HG03469 (cell line): ENCODE results near the gene SPI1.

Source experiments
- ATAC-seq: cut with Tn5 transposase; IDR thresholded peaks from one replicate; pipeline ENCODE4 v1.9.1; 2021; ENCODE audit warnings: mild to moderate bottlenecking, moderate library complexity, moderate number of reproducible peaks; ENCODE audit not compliant: unreplicated experiment

SPI1 gene

DNA sequence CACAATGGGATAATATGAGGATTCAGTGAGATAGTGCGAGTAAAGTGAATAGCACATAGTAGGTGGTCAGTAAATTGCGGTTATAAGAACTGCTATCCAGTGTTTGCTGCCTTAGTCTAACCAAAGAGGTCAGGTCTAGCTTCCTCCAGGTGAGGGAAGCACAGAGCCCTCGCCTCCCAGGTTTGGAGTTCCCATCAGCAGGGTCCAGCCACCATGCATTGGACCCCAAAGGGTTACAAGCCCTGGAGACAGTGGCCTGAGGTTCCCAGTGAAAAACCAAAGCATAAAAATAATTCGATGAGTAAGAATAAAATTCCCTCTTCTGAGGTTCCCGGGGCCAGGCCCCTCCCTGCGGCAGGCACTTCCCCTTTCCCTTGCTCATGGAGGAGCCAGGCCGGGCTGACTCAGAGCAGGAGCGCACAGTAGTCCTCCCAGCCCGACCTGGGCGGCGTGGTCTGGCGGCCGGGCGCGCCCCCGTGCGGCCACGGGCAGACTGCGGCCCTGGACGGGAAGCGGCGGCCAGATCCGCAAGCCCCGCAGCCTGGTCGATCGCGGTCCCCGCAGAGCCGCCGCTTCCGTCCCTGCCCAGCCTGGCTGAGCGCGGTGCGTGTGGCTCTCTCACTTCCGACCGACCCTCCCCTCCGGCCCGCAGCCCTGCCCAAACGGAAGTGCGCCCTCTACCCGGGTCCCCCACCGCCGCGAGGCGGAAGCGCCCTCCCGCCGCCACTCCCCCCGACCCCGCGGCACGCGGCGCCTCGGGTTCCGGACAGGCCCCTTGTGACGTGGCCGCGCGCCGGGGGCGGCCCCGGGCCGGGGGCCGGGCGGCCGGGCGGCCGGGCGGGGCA, 29.6 kb upstream of the SPI1 start, which contains the start of gene SLC39A13:
TSS of gene SLC39A13 (plus strand) at position 845 of the 845 bp plus-strand sequence. CDS start 1,505 bp downstream, outside the sequence.
- peak; percentile 61 for ATAC-seq

DNA sequence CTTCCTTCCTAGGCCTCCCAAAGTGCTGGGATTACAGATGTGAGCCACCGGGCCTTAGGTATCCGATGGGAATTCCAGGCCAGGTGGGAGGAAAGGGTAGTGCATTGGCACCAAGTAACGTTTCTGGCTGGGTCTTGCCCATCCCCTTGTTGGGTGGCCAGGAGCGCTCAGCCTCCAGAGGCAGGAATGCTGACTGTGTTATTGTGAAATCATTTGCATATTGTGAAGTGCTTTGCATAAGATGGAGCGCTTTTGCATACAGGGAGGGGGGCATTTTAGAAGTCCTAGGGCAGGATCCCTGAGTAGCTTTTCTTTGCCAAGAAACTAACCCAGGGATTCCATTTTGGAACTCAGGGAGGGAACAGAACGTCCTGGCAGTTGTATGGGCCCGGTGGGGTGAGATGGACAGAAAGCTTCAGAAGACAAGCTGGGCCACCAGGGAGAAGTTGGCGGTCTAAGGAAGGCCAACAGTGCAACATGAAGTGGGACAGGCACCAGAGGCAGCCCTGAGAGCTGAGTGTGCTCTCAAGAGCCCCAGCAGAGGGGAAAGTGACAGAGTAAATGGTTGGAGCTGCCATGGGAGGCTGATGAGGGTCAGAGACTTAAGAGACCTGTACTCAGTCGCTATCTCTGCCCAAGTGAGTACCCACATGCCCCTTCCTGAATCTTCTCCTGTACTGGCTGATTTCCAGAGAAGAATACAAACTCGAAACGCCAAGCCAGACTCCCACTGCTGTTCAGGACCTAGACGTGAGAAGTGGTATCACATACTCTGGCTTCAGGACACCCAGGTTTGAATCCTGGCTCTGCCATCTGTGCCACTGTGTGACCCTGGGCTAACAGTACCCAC, 28.8 kb upstream of the SPI1 start:
- ATAC-seq, result no peak

DNA sequence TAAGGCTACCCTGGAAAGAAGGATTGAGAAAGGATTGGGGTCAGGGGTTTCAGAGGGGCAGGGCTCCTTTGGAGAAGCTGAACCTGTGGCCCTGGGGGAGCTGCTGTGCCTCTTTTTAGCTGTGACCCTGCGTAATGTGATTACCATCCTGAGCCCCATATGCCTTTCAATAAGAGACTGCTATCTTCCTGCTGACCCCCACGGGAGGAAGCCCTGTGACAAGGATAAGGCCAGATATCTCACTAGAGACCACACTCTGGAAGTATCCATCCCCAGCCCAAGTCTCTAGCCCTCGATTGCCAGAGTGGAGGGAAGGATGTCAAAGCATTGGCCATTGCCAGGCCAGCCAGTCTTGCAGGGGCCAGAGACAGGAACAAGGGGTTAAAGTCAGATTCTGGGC, 25.2 kb upstream of the SPI1 start:
- ATAC-seq, result no peak

DNA sequence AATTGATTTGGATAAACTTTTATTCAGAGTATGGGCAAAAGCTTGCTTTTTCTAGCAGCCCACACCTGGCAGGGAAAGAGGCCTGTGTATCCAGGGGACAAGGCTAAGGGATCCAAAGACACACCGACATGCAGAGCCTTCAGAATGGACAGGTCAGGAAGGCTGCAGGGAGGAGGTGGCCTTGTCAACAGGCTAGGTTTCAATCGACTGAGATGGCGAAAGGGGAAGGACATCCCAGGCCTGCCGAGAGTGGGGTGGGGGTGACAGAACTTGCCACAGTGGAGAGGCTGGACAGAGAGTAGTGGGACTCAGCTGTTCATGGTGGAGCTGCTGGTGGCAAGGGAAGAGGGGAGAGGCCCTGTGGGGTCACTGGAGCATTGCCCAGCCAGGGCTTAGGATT, 24.8 kb upstream of the SPI1 start:
- ATAC-seq, result no peak

DNA sequence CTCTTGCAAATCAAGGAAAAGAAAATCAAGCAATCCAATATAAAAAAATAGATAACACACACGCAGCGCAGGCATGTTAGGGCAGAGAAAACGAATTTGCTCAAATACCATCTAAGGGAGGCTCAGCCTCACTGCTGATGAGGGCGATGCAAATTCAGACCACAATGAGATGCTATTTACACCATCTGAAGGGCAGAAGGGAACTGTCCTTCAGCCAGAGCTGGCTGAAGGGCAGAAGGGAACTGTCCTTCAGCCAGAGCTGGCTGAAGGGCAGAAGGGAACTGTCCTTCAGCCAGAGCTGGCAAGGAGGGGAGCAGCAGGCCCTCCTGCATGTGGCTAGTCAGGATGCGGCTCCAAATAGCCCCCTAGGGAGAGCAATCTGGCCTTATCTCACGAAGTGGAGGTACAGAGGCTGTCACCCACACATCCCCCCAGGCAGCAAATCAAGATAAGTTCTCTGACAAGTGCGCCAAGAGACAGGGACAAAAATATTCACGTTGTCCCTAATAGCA, 22.5 kb upstream of the SPI1 start:
- peak; percentile 61 for ATAC-seq

DNA sequence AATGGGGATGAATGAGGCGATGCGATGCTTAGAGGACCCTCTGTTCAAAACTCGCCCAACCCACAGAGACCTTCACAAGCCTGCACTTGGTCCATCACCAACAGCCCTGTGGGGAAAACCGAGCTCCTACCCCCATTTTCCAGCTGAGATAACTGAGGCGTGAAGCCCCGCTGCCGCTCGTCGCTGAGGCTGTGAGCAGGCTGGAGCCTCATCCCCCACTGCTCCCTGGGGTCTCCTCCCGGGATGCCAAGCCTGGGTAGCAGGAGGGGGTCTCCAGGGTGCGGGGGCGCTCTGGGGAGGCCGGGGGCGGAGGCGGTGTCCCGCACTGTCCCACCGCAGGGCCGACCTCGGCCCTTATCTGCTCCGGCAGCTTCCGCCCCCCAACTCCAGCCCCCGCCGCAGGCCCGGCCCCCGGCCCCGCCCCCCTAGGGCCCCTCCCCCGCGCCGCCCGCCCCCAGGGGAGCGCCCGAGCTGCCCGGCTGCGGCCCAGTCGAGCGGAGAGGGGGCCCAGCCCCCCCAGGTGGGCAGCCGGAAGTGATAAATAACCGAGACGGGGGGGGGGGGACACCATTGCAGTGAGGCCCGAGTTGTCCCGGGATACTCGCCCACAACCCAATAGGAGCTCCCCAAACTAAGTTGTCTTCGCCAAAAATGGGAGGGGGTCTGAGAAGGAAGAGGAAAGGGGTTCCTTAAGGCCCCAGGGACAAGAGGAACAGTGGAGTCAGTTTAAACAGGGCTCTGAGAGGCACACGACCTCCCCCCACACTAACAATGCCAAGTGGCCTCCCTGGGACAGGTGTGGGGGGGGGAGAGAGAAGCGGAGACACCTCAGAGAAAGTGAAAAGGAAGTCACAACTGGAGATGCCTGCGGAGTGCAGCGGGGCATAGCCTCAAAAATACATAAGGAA, 21.8 kb upstream of the SPI1 start:
- ATAC-seq, result peak; percentile 14

DNA sequence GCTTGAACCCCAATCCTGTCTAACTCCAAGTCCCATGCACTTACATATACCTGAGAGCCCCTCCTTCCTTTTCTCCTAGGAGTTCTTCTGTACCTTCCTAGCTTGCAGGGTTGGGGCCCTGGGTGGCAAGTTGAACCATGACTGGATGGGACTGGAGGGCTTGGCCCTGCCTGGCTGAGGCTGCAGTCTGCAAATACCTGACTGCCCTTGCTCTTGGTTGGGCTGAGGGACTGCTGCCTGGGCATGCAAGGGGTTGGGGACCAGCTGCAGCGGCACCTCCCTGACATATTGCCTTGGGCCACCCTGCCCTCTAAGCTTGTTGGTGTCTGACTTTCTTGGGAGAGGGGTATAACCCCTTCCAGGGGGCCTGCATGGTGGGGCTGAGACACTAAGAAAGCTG, 20.2 kb upstream of the SPI1 start:
- no peak for ATAC-seq

DNA sequence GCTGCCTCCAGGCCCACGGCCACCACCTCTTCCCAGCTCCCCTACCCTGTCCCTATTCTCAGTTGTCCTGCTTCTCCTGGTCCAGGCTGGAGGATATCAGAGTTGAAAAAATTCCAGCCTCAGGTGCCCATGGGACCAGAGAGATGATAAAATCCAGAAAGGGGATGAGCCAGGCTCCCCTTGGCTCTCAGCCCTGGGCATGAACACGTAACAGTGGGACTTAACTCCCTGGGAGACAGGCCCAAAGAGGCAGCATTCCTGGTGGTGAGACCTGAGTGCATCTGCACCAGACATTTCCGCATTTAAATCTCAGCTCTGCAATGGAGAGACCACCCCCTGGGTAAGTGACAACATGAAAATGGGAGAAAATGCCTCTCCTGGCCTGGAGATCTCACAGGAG, 19.7 kb upstream of the SPI1 start:
- ATAC-seq, result no peak

DNA sequence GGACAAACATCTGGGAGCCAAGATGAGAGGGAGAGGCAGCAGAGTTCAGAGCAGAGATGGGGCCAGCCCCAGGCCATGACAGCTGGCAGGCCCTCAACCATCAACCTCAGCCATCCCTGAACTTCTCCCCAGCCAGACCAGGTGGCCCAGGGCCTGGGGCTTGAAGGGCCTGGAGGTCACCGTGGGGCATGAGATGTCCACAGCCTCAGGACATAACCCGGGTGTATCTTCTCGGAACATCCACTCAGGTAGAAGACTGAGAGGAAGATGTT, 17.6 kb upstream of the SPI1 start:
- ATAC-seq, result no peak

DNA sequence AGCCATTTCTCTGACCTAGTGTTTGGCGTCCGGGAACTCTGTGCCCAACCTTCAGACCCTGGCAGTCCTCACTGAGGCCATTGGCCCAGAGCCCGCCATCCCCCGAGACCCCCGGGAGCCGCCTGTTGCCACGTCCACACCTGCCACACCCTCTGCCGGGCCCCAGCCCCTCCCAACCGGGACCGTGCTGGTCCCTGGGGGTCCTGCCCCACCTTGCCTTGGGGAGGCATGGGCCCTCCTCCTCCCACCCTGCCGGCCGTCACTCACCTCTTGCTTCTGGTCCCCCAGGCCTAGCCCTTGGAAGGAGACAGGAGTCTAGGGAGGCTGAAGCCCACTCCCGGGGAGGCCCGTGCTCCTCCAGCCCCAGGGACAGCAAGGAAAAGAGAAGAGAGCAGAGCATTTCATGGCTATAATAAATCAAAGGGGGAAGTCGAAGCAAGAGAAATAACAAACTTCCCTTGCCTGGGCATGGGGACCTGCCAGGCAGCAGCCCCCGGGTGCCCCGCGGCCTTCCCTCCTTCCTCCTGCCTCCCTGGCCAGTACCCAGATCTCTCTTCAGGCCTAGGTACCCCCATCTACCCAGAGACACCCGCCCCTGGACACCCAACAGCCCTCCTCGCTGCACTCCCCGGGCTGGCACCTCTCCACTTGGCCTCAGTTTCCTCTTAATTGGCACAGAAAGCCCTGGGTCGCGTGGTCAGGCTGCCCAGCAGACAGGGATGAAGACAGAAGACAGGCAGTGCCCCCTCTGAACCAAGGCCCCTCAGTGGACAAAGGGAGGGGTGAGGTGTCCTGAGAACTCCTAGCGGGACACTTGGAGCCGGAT, 17.1 kb upstream of the SPI1 start:
- ATAC-seq, result no peak

DNA sequence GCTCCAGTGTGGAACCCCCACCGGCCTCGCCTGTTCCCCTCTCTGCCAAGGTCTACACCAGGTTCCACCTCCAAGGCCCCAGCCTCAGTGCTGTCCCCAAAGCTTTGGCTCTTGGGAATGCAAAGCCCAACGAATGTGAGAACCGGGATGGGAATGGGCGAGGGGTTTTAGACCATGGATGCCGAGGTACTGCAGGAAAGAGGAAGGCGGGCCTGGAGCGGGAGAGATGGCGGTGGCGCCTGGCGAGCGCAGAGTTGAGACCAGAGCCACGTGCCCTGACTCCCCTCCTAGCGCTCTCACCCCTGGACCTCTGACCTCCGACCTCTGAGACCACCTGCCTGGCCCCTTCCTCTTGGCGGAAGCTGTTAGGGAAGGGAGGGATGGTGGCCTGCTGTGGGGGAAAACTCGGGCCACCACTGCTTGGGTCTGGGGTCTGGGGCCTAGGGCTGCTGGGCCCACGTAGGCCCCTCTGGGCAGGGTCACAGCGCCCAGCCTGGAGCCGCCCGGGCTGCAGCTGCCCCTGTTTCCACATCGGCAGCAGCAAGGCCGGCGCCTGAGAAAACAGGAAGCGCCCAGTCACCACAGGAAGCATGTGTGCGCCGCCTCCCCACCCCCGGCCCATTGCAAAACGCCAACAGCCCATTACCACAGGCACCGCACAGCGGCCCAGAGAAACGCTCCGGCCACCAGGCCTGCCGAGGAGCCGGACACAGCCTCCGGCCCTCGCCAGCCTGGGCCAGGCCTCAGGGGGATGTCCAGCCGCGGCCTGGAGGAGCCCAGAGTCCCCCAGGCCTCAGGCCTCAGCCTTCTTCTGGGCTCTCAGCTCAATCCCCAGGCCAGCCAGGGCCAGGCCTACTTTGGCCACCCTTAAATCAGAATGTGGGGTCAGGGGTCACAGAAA, 16.2 kb upstream of the SPI1 start:
- no peak for ATAC-seq

DNA sequence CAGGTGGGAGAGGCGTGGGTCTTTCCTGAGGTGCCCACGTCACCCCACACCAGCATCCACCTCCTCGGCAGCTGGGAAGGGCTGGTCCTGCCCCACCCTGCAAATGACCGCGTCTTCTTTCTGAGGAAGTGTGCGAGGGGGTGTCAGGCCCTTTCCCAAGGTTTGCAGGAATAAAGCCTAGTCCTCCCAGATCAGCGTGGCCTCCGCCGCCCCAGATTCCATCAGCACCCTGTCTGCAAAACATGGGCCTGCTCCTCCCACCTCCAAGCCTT, 15.6 kb upstream of the SPI1 start:
- ATAC-seq, result no peak

DNA sequence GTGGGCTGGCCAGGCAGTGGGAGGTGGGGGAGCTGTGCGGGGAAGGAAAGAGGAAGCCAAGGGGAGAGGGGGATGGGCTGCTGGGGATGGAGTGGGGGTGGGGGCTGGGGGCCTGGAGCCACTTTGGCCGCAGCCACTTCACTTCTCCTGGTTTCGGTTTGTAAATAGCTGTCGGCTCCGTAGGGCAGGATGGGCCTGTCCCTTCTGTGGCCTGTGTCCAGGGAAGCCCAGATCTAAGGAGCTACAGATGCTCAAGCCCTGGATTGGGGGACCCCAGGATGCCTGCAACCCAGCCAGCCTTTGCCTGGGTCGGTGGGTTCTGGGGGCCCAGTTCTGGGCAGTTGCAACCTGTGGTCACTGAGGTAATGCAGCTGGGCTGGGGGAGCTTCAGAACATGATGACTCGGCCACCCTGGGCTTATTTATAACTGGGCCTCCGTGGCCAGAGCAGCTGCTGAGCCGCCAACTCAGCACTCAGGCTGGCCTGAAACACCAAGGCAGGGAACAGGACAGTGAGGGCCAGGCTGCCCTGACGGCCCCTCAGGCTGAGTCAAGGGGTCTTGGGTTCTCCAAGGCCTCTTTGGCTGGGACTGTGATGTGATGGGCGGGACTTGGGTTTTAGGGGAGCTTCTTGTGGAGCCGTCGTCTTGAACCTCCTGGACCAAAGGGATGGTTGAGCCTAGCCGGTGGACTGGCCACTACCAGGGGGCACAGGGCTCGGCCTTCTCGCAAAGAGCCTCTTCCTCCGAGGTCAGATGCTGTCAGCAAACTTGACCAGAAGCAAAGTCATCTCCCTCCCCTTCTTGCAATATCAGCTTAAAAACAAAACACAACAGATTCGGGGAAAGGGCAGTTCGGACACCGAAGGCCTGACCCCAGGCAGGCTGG, 15.1 kb upstream of the SPI1 start:
- no peak for ATAC-seq

DNA sequence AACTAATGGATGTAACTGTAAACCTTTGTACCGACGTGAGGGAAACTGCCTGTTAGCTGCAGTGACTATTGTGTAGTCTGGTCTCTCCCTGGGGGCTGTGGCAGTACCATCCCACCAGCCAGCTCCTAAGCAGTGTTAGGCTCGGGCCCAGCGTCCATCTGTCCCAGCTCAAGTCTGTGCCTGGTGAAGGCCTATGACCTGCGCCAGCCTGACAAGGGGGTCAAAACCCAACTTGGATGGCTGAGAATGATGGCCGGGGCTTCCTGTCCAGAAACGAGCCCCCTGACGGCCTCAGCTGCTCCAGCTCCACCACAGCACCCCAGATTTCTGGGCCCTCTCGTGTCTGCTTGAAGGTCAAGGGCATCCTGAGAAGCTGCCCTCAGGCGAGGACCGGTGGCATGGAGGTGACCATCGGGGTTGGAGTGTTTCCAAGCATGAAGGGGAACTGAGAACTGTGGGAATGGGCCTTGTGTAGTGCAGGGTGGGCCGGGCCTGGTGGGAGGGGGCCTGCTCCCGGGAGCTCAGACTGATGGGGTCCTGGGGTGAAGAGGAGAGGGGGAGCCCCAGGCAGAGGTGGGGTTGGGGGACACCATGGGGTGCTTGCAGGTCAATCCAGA, 14.3 kb upstream of the SPI1 start:
- no peak for ATAC-seq

DNA sequence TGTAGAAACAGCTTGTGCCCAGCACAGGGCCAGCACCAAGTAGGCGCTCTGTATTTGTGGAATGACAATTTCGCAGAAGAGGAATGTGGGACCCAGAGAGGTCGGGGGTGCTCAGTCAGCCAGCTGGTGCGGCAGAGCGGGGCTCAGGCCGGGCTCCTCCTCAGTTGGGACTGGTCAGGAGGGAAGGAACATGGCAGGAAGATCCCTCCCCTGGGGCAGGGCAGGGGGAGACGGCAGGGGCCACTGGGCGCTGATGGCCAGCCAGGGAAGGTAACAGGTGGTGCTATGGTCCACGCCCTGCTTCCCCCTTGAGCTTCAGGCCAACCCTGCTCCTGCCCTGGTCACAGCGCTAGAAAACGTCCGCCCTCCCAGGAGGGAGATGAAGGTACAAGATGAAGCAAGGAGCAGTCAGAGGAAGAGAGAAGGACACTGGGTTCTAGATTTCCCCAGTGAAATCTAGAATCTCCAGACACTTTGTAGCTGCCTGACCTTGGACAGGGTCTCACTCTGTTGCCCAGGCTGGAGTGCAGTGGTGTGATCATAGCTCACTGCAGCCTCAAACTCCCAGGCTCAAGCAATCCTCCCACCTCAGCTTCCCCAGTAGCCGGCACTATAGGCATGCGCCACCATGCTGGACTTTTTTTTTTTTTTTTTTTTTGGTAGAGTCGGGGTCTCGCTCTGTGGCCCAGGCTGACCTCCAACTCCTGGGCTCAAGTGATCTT, 13.5 kb upstream of the SPI1 start:
- no peak for ATAC-seq

DNA sequence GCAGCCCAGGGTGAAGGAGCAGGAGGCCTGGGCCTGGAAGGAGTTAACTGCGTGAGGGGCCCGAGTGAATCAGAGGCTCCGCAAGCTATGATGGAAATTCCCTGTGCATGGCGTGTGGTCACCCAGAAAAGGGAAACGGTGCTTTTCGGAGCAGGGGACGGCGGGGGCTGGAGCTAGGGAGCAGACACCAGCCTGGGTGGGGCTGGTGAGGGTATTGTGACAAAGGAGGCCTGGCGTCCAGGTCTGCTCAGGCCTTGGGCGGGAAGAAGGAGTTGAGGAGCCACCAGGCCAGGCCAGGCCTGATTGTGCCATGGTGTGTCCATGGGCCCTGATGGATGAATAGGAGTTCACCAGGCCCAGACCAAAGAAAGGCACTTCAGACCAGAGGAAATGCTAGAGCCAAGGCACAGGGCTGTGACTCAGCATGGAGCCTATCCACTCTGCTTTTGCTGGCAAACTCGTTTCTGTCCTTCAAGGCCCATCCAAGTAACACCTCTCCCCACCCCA, 12.8 kb upstream of the SPI1 start:
- no peak for ATAC-seq

DNA sequence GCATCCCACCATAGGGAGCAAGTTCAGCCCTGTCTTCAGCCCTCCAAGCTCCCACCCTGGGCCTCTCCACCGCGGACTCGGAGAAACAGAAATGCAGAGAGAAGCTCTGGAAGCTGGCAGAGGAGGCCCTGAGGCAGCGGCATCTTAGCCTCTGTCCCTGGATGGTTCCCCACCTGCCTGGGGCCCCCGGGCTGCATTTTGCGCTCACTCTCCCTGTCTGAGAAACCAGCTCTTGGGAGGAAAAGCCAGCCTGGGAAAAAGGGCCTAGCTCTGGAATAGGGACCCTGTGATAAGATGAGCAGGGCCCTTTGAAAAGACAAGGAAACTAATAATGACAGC, 12.0 kb upstream of the SPI1 start:
- ATAC-seq, result no peak
